Glutamatergic neuron (in vitro differentiated cells): ENCODE data around the gene CRYBG3. TPM values are rescaled to one million over a fixed set of nuclear protein-coding genes. Genes with fewer than 3 reads are reported as not detected.

ENCODE experiments used
- DNase-seq: peaks from one replicate; pipeline ENCODE4 v3.0.0; 2022
- H3K27ac Mint-ChIP-seq: one replicate; pipeline ENCODE4 v1.8.0; 2020; ENCODE audit warnings: mild to moderate bottlenecking, mixed read lengths, inconsistent platforms; ENCODE audit not compliant: unreplicated experiment
- H3K27me3 Mint-ChIP-seq: one replicate; pipeline ENCODE4 v1.8.0; 2020; ENCODE audit warnings: mild to moderate bottlenecking, moderate library complexity, mixed read lengths, inconsistent platforms; ENCODE audit not compliant: unreplicated experiment
- H3K36me3 Mint-ChIP-seq: one replicate; pipeline ENCODE4 v1.8.0; 2020; ENCODE audit warnings: mild to moderate bottlenecking, mixed read lengths, inconsistent platforms; ENCODE audit not compliant: unreplicated experiment
- H3K4me1 Mint-ChIP-seq: one replicate; pipeline ENCODE4 v1.8.0; 2020; ENCODE audit warnings: mild to moderate bottlenecking, low read depth, mixed read lengths, inconsistent platforms; ENCODE audit not compliant: unreplicated experiment
- H3K4me3 Mint-ChIP-seq: one replicate; pipeline ENCODE4 v1.8.0; 2020; ENCODE audit warnings: mild to moderate bottlenecking, mixed read lengths, inconsistent platforms; ENCODE audit not compliant: unreplicated experiment
- H3K9me3 Mint-ChIP-seq: one replicate; pipeline ENCODE4 v1.8.0; 2020; ENCODE audit warnings: mild to moderate bottlenecking, moderate library complexity, mixed read lengths, inconsistent platforms; ENCODE audit not compliant: unreplicated experiment
- CTCF ChIP-seq: fragments of 200-600 bp; sonication (generic); IDR thresholded peaks from one replicate; pipeline ENCODE4 v1.5.0; 2021; ENCODE audit not compliant: partially characterized antibody, unreplicated experiment
- total RNA-seq: library from RNA; stranded (reverse); fragmentation: NEBNext Ultra II Directional; extraction: Animal tissue kit (Norgen Biotek cat#: 25700); gene quantifications from one replicate; pipeline ENCODE4 v1.2.1, GENCODE V29; 2021; ENCODE audit not compliant: unreplicated experiment

The CRYBG3 gene
- total RNA-seq, 1 donor from 2014 or later, result 89.5 TPM

DNA sequence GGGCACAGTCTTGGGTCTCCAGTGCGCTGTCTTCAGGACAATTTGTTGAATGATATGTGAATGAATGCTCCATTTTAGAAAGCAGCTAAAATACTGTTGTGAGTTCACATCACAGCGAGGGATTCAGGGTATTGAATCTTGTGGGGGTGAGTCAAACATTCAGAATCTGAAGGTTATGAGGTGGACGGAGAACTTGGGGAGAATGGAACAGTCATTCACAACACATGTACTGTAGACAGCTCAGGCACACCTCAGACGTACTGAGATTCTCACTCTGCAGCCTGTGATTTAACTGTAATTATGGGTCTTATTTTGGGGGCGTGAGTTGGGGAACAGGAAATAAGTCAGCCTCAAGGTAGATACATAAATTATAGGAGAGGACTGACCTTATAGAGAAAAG is 13.9 kb downstream of the CRYBG3 start:
- no peak for TF ChIP-seq CTCF
- Mint-ChIP-seq H3K27me3 (peaks cover 2% of the 10 kb centered on the region), H3K27ac (peak overlapping the region; percentile 62), H3K4me3 (peak overlapping the region; percentile 50), H3K36me3 (peaks cover 7% of the 10 kb centered on the region), H3K4me1 (peaks cover 58% of the 10 kb centered on the region), H3K9me3 (peaks cover 10% of the 10 kb centered on the region)
- DNase-seq, result no peak

DNA sequence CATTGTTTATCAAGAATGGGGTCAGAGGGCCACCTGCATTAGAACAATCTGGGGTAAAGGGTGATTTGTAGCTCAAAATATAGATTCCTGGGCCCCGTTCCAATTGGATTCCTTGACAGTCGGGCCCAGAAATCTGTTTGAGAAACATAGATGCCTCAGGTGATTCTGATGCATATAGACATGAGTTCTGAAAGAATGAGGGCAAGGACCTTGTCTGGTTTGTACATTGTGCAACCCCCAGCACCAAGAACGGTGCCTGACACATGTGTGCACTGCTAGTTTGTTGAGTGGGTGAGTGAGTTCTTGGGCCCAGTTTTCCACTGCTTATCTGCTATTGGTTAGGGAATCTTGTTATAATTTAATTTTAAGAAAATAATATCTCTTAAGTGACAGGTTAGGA is 16.6 kb downstream of the CRYBG3 start:
- Mint-ChIP-seq H3K4me1 (peaks cover 58% of the 10 kb centered on the region), H3K4me3 (peak overlapping the region; percentile 66), H3K27me3 (peaks cover 2% of the 10 kb centered on the region), H3K36me3 (no peaks in the 10 kb centered on the region), H3K9me3 (peaks cover 10% of the 10 kb centered on the region), H3K27ac (peak overlapping the region; percentile 64)
- no peak for TF ChIP-seq CTCF
- DNase-seq, result no peak

DNA sequence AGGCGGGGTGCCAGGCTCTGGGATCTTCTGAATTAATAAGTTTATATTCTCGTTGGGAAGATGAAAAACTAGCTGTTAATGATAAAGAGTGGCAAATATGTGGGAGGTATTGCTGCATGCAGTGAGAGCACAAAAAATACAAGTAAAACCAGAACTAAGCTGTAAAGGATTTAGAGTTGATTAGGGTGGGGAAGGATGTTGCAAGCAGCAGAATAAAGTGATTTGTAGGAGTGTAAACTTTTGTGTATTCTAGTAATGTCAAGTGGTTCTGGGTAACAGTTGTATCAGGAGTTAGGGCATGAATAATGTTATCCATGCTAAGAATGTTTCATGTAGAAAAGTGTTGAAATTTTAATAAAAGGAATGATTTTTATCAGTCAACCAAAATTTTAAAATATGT is 18.1 kb downstream of the CRYBG3 start:
- H3K27ac Mint-ChIP-seq, result peak overlapping the region; percentile 75
- H3K4me1 Mint-ChIP-seq, result peaks cover 59% of the 10 kb centered on the region
- H3K4me3 Mint-ChIP-seq, result peak overlapping the region; percentile 58
- DNase-seq, result no peak
- no peaks in the 10 kb centered on the region for H3K36me3 Mint-ChIP-seq
- H3K27me3 Mint-ChIP-seq, result peaks cover 2% of the 10 kb centered on the region
- peaks cover 10% of the 10 kb centered on the region for H3K9me3 Mint-ChIP-seq
- no peak for TF ChIP-seq CTCF

DNA sequence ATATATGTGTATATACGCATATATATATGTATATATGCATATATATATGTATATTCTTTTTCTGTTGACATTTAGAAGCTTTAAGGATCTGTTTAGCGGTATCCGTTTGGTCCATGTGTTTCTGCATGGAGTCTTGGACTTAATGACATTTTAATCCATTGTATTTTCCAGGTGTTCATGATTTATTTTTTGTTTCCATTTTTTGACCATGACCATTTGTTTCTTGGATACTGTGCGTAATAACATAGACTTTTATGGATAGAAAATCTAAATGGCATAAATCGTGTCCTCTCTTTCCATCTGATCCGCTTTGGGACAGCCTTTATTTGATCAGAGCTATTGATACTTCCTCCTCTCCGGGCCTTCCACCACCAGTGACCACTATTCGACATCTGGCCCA is 19.5 kb downstream of the CRYBG3 start:
- Mint-ChIP-seq H3K27me3 (peaks cover 2% of the 10 kb centered on the region), H3K9me3 (peaks cover 5% of the 10 kb centered on the region), H3K27ac (peak overlapping the region; percentile 67), H3K36me3 (peaks cover 6% of the 10 kb centered on the region), H3K4me3 (peak overlapping the region; percentile 41), H3K4me1 (peaks cover 55% of the 10 kb centered on the region)
- no peak for DNase-seq
- no peak for TF ChIP-seq CTCF

GRCh38 chr3:97841956-97842355 is 20.1 kb downstream of the CRYBG3 start:
- TF ChIP-seq CTCF, result no peak
- Mint-ChIP-seq H3K27ac (peak overlapping the region; percentile 67), H3K36me3 (peaks cover 6% of the 10 kb centered on the region), H3K9me3 (no peaks in the 10 kb centered on the region), H3K4me3 (peak overlapping the region; percentile 41), H3K4me1 (peaks cover 54% of the 10 kb centered on the region), H3K27me3 (peaks cover 2% of the 10 kb centered on the region)
- no peak for DNase-seq
